ENCODE results near the gene ZNF668. TPM values are rescaled to one million over a fixed set of nuclear protein-coding genes. Genes with fewer than 3 reads are reported as not detected.
A peak's percentile ranks its signal among the peaks of the same experiment; 100 is the strongest.

The ZNF668 gene
- total RNA-seq, 1 experiment from 2014 or later: 21.5 TPM

- Histone ChIP-seq H3K36me3 (ENCODE audit: control insufficient read depth, insufficient read depth, low read length) (no peaks in the 10 kb centered on the region), H3K27me3 (ENCODE audit: control insufficient read depth, insufficient read depth, low read length) (no peaks in the 10 kb centered on the region), H3K4me3 (ENCODE audit: low read depth in 2 of 2, low read length in 2 of 2) (no peak overlapping the region), H3K9me3 (ENCODE audit: control insufficient read depth, insufficient read depth, low read depth, low read length) (no peaks in the 10 kb centered on the region), H3K4me1 (ENCODE audit: control insufficient read depth, insufficient read depth, low read length) (peaks cover 7% of the 10 kb centered on the region; the same call in 1 of the 2 replicates), H3K27ac (ENCODE audit: low read length) (no peak overlapping the region)
- TF ChIP-seq, protein P1, sequence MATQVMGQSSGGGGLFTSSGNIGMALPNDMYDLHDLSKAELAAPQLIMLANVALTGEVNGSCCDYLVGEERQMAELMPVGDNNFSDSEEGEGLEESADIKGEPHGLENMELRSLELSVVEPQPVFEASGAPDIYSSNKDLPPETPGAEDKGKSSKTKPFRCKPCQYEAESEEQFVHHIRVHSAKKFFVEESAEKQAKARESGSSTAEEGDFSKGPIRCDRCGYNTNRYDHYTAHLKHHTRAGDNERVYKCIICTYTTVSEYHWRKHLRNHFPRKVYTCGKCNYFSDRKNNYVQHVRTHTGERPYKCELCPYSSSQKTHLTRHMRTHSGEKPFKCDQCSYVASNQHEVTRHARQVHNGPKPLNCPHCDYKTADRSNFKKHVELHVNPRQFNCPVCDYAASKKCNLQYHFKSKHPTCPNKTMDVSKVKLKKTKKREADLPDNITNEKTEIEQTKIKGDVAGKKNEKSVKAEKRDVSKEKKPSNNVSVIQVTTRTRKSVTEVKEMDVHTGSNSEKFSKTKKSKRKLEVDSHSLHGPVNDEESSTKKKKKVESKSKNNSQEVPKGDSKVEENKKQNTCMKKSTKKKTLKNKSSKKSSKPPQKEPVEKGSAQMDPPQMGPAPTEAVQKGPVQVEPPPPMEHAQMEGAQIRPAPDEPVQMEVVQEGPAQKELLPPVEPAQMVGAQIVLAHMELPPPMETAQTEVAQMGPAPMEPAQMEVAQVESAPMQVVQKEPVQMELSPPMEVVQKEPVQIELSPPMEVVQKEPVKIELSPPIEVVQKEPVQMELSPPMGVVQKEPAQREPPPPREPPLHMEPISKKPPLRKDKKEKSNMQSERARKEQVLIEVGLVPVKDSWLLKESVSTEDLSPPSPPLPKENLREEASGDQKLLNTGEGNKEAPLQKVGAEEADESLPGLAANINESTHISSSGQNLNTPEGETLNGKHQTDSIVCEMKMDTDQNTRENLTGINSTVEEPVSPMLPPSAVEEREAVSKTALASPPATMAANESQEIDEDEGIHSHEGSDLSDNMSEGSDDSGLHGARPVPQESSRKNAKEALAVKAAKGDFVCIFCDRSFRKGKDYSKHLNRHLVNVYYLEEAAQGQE (IDR thresholded peaks at IDR 0.05; ENCODE audit: insufficient read depth in 1 of 2, low read depth in 2 of 2, low read length in 1 of 2): no peak
- TF ChIP-seq, protein P2, sequence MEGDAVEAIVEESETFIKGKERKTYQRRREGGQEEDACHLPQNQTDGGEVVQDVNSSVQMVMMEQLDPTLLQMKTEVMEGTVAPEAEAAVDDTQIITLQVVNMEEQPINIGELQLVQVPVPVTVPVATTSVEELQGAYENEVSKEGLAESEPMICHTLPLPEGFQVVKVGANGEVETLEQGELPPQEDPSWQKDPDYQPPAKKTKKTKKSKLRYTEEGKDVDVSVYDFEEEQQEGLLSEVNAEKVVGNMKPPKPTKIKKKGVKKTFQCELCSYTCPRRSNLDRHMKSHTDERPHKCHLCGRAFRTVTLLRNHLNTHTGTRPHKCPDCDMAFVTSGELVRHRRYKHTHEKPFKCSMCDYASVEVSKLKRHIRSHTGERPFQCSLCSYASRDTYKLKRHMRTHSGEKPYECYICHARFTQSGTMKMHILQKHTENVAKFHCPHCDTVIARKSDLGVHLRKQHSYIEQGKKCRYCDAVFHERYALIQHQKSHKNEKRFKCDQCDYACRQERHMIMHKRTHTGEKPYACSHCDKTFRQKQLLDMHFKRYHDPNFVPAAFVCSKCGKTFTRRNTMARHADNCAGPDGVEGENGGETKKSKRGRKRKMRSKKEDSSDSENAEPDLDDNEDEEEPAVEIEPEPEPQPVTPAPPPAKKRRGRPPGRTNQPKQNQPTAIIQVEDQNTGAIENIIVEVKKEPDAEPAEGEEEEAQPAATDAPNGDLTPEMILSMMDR (IDR thresholded peaks at IDR 0.05): no peak
- no peak for TF ChIP-seq POLR2AphosphoS5 (IDR thresholded peaks at IDR 0.05; ENCODE audit: low read depth, low read length)
- no peak for TF ChIP-seq TCF7L2 (IDR thresholded peaks at IDR 0.05; ENCODE audit: low read depth, low read length)
- no peak for TF ChIP-seq SIN3A (IDR thresholded peaks at IDR 0.05; ENCODE audit: borderline replicate concordance, insufficient read depth, low read depth, low read length)
- DNase-seq (ENCODE audit: low read depth, low spot score) (no peak), ATAC-seq (no peak)
- BruUV-seq (replicated peaks): no TSS peak
- POLR2A ChIA-PET: no interaction called here
- intact Hi-C loops (cut with micrococcal nuclease; ENCODE audit: unreplicated experiment): loop anchor here (10.0 kb wide), 1 partner anchor 58 kb away; the partner anchor contains the start of gene VKORC1
- in situ Hi-C loops (cut with HindIII; ENCODE audit: low pct_unique_long_range_greater_than_20kb, low sequenced_read_pairs): no loop called here
- CTCF ChIA-PET: no interaction called here
These were observed 37.3 kb downstream of the ZNF668 start for GRCh38 chr16:31036691-31037090.

- intact Hi-C loops (cut with micrococcal nuclease; ENCODE audit: unreplicated experiment): loop anchor here (10.0 kb wide), 1 partner anchor 61 kb away; the partner anchor contains the start of gene VKORC1
- DNase-seq (ENCODE audit: low read depth, low spot score) (peak; percentile 59), ATAC-seq (peak; percentile 85)
- H3K27me3 ChIP-seq (ENCODE audit: control insufficient read depth, insufficient read depth, low read length): no peaks in the 10 kb centered on the region
- POLR2A ChIA-PET: no interaction called here
- H3K27ac ChIP-seq (ENCODE audit: low read length): peak overlapping the region; percentile 94
- TF ChIP-seq, protein P2 (IDR thresholded peaks at IDR 0.05): no peak
- no peak for TF ChIP-seq TCF7L2 (IDR thresholded peaks at IDR 0.05; ENCODE audit: low read depth, low read length)
- no peak for TF ChIP-seq SIN3A (IDR thresholded peaks at IDR 0.05; ENCODE audit: borderline replicate concordance, insufficient read depth, low read depth, low read length)
- TF ChIP-seq, protein P1 (IDR thresholded peaks at IDR 0.05; ENCODE audit: insufficient read depth in 1 of 2, low read depth in 2 of 2, low read length in 1 of 2): no peak
- TF ChIP-seq POLR2AphosphoS5 (IDR thresholded peaks at IDR 0.05; ENCODE audit: low read depth, low read length): no peak; the same call in 1 of the 2 replicates
- H3K36me3 ChIP-seq (ENCODE audit: control insufficient read depth, insufficient read depth, low read length): no peaks in the 10 kb centered on the region
- TSS peak; percentile 96 for BruUV-seq (replicated peaks)
- CTCF ChIA-PET: no interaction called here
- no peaks in the 10 kb centered on the region for H3K9me3 ChIP-seq (ENCODE audit: control insufficient read depth, insufficient read depth, low read depth, low read length)
- peaks cover 7% of the 10 kb centered on the region; the same call in 1 of the 2 replicates for H3K4me1 ChIP-seq (ENCODE audit: control insufficient read depth, insufficient read depth, low read length)
- in situ Hi-C loops (cut with HindIII; ENCODE audit: low pct_unique_long_range_greater_than_20kb, low sequenced_read_pairs): no loop called here
- H3K4me3 ChIP-seq (ENCODE audit: low read depth in 2 of 2, low read length in 2 of 2): peak overlapping the region; percentile 85 to 98
These were observed 40.1 kb downstream of the ZNF668 start for GRCh38 chr16:31033709-31034492.

Measured in Panc1 (cell line).